GM21423 (cell line): Measurements from ENCODE around the gene FIGNL2.
"Not testable (repeated sequence)": the region's sequence is repeated elsewhere in the genome, so short reads cannot be mapped to it uniquely, and the experiment has no call there.

ENCODE experiments used
- ATAC-seq: cut with Tn5 transposase; IDR thresholded peaks from one replicate; pipeline ENCODE4 v1.9.1; 2021; ENCODE audit warnings: mild to moderate bottlenecking, moderate library complexity; ENCODE audit not compliant: unreplicated experiment

Gene FIGNL2

GRCh38 chr12:51836827-51837173 lies 11.7 kb downstream of the FIGNL2 start:
- ATAC-seq, result no peak

GRCh38 chr12:51836041-51836826 lies 12.3 kb downstream of the FIGNL2 start:
- no peak for ATAC-seq

- no peak for ATAC-seq
These were observed 14.1 kb downstream of the FIGNL2 start for GRCh38 chr12:51834411-51834810.

GRCh38 chr12:51833448-51834227 lies 14.9 kb downstream of the FIGNL2 start:
- no peak for ATAC-seq

- no peak for ATAC-seq
These were observed 16.0 kb downstream of the FIGNL2 start for GRCh38 chr12:51832354-51833107.

- not testable (repeated sequence) for ATAC-seq
These were observed 16.7 kb downstream of the FIGNL2 start for GRCh38 chr12:51831817-51832216.

GRCh38 chr12:51829641-51830040 lies 18.9 kb downstream of the FIGNL2 start:
- ATAC-seq, result no peak

GRCh38 chr12:51829011-51829481 lies 19.5 kb downstream of the FIGNL2 start:
- ATAC-seq, result no peak

- ATAC-seq, result no peak
These were observed 20.3 kb downstream of the FIGNL2 start for GRCh38 chr12:51827925-51828818.

GRCh38 chr12:51826881-51827280 lies 21.6 kb downstream of the FIGNL2 start:
- ATAC-seq, result no peak

- no peak for ATAC-seq
These were observed 23.3 kb downstream of the FIGNL2 start for GRCh38 chr12:51825216-51825615.

- no peak for ATAC-seq
These were observed 24.5 kb downstream of the FIGNL2 start for GRCh38 chr12:51823875-51824565.

GRCh38 chr12:51822956-51823355 lies 25.6 kb downstream of the FIGNL2 start:
- ATAC-seq, result no peak

GRCh38 chr12:51822261-51822616 lies 26.3 kb downstream of the FIGNL2 start:
- ATAC-seq, result no peak

- no peak for ATAC-seq
These were observed 26.9 kb downstream of the FIGNL2 start for GRCh38 chr12:51821440-51822260.

- ATAC-seq, result no peak
These were observed 27.7 kb downstream of the FIGNL2 start for GRCh38 chr12:51820526-51821439.

- ATAC-seq, result no peak
These were observed 28.6 kb downstream of the FIGNL2 start for GRCh38 chr12:51819736-51820525.
